GM12875 (cell line): ENCODE measurements around the gene LPCAT1.
"Not testable (repeated sequence)": the region's sequence is repeated elsewhere in the genome, so short reads cannot be mapped to it uniquely, and the experiment has no call there.

Experiments used
- H3K4me3 ChIP-seq: one replicate; pipeline ENCODE4 v1.5.1; 2011; ENCODE audit warnings: low read depth, low read length, control low read depth
- TF ChIP-seq, protein P1 (sequence below): IDR thresholded peaks from 2 replicates; pipeline ENCODE4 v1.5.1; 2011; ENCODE audit warnings: low read depth, mild to moderate bottlenecking, control low read depth, inconsistent platforms, low read length, moderate library complexity, borderline replicate concordance; ENCODE audit not compliant: insufficient read depth

Gene LPCAT1

DNA sequence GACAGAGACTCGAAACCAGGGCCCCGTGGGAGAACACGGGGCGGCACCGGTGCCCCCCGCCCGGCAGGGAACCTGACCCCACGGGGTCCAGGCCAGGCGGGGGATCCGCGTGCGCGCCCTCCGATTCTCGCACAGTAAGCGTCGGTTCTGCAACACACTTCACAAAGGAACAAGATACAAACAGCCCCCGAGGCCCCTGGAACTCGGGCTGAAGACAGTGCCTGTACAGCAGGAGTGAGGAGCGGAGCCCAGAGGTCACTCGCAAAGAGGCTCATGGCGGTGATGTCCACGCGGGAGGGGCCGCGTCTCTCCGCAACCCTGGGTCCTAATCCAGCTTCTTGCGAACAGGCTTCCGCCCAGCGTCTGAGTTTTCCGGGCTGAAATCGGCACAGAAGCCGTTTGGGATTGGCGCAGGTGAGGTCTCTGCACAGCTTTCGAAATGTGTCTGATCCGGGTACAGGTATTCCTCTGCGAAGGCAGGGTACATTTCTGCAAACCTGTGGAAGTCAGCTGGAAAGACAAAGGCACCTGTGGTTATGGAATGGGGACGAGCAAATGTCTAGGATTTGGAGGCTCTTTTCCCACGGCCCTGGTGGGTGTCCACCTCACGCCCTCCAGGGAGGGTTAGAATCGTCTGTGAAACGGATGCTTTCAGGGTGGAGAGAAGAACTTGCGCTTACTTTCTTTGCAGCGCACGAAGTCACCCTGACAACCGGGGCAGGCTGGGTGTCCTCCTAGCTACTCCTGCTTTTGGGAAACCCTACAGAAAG is 60.2 kb downstream of the LPCAT1 start:
- TF ChIP-seq, protein P1, sequence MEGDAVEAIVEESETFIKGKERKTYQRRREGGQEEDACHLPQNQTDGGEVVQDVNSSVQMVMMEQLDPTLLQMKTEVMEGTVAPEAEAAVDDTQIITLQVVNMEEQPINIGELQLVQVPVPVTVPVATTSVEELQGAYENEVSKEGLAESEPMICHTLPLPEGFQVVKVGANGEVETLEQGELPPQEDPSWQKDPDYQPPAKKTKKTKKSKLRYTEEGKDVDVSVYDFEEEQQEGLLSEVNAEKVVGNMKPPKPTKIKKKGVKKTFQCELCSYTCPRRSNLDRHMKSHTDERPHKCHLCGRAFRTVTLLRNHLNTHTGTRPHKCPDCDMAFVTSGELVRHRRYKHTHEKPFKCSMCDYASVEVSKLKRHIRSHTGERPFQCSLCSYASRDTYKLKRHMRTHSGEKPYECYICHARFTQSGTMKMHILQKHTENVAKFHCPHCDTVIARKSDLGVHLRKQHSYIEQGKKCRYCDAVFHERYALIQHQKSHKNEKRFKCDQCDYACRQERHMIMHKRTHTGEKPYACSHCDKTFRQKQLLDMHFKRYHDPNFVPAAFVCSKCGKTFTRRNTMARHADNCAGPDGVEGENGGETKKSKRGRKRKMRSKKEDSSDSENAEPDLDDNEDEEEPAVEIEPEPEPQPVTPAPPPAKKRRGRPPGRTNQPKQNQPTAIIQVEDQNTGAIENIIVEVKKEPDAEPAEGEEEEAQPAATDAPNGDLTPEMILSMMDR: no peak
- no peak overlapping the region for H3K4me3 ChIP-seq

GRCh38 chr5:1462358-1462757 is 61.4 kb downstream of the LPCAT1 start:
- H3K4me3 ChIP-seq: no peak overlapping the region
- TF ChIP-seq, protein P1: no peak

GRCh38 chr5:1461396-1461795 is 62.4 kb downstream of the LPCAT1 start:
- H3K4me3 ChIP-seq: no peak overlapping the region
- TF ChIP-seq, protein P1: no peak

DNA sequence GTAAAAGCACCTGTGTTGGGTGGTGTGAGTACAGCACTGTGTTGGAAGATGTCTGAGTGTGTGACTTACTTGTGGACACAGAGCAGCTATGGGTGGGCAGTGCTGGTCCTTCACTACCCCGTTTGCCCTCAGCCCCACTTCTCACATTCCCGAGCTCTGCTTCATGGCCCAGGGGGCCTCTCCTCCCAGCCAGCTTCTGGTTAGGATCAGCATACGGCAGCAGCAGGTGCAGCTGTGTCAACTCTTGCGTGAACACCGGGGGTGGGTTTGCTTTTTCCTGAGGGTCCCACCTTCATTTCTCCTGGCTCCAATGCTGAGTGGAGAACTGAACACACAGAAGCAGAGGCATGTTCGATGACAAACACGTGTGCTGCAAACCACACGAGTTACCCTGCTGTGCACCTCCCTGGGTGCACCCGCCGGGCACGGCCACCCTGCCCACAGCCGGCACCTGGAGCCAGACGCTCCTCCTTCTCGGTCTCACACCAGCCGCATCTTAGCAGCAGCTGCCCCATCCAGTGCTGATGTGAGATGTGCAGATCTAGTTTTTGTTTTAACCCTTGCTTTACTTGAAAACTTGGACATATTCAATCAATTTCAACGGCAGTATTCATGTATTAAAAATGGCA is 63.6 kb downstream of the LPCAT1 start:
- H3K4me3 ChIP-seq: no peak overlapping the region
- TF ChIP-seq, protein P1: no peak

DNA sequence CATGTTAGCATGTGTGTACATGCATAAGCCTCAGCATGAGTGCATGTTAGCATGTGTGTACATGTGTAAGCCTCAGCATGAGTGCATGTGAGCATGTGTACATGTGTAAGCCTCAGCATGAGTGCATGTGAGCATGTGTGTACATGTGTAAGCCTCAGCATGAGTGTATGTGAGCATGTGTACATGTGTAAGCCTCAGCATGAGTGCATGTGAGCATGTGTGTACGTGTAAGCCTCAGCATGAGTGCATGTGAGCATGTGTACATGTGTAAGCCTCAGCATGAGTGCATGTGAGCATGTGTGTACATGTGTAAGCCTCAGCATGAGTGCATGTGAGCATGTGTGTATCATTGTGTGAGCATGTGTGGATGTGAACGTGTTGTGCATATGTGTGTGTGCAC is 64.3 kb downstream of the LPCAT1 start:
- not testable (repeated sequence) for H3K4me3 ChIP-seq

DNA sequence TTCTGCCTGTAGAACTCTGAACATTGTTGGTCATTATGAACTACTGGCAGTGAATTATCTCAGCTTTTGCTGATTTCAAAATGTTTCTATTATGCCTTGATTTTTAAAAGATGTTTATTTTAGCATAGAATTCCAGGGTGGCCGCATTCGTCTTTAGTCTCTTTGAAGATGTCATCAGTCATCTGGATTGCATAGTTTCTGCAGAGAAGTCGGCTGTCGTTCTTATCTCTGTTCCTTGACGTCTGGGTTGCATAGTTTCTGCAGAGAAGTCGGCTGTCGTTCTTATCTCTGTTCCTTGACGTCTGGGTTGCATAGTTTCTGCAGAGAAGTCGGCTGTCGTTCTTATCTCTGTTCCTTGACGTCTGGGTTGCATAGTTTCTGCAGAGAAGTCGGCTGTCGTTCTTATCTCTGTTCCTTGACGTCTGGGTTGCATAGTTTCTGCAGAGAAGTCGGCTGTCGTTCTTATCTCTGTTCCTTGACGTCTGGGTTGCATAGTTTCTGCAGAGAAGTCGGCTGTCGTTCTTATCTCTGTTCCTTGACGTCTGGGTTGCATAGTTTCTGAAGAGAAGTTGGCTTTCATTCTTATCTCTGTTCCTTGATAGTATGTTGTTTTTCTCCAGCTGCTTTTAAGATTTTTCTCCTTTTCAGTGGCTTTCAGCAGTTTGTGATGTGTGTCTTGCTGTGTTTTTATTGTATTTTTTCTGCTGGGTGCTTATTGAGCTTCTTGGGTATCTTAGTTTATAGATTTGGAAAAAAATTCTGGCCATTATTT is 67.5 kb downstream of the LPCAT1 start:
- not testable (repeated sequence) for H3K4me3 ChIP-seq

GRCh38 chr5:1453613-1454012 is 70.1 kb downstream of the LPCAT1 start:
- TF ChIP-seq, protein P1: no peak

More at GRCh38 chr5:1453613-1454012, 70.1 kb downstream of the LPCAT1 start:
- H3K4me3 ChIP-seq: no peak overlapping the region
